BJ (cell line): Measurements from ENCODE around the gene RAB9B. TPM values are rescaled to one million over a fixed set of nuclear protein-coding genes. Genes with fewer than 3 reads are reported as not detected.

ENCODE experiments used
- CTCF ChIA-PET: fragments of 350-600 bp; formaldehyde crosslinking; extraction: SDS; loops from one replicate; lab custom pipeline; 2021; ENCODE audit warnings: antibody characterized with exemption, inconsistent platforms; lab: Yijun Ruan, JAX
- POLR2A ChIA-PET: fragments of 300-600 bp; sonication (Branson Sonifier 250); formaldehyde crosslinking; extraction: SDS; loops from one replicate; lab custom pipeline; 2021; ENCODE audit warnings: antibody characterized with exemption; lab: Charles Lee
- DNase-seq: peaks from one replicate; pipeline ENCODE4 v3.0.0-alpha.2; 2011; ENCODE audit warnings: low read depth
- H3K27me3 ChIP-seq: 2 replicates; pipeline ENCODE4 v1.6.0; 2011; ENCODE audit warnings: low read length; ENCODE audit not compliant: control insufficient read depth, insufficient read depth
- H3K36me3 ChIP-seq: 2 replicates; pipeline ENCODE4 v1.5.1; 2011; ENCODE audit warnings: low read length; ENCODE audit not compliant: control insufficient read depth, insufficient read depth
- H3K4me3 ChIP-seq: 2 replicates; pipeline ENCODE4 v1.5.1; 2011; ENCODE audit warnings: low read depth, mild to moderate bottlenecking, control low read depth, low read length
- CTCF ChIP-seq: IDR thresholded peaks from 2 replicates; pipeline ENCODE4 v1.5.1; 2011; ENCODE audit warnings: low read depth, mild to moderate bottlenecking, control low read depth, inconsistent platforms, low read length, moderate library complexity; ENCODE audit not compliant: insufficient read depth
- polyA plus RNA-seq: library from polyadenylated mRNA; depleted of rRNA; stranded (reverse); fragments of >200 nt; gene quantifications from 2 replicates; pipeline ENCODE4 v1.2.3, GENCODE V29; 2011; rRNA removed
- small RNA-seq: library from RNA; depleted of rRNA; stranded (forward); fragments of <200 nt; gene quantifications from one replicate; pipeline ENCODE3, GENCODE V24; 2012; ENCODE audit warnings: low replicate concordance, low read depth; ENCODE audit not compliant: insufficient read length

Gene RAB9B
- polyA plus RNA-seq, 1 experiment: 0.39 TPM

DNA sequence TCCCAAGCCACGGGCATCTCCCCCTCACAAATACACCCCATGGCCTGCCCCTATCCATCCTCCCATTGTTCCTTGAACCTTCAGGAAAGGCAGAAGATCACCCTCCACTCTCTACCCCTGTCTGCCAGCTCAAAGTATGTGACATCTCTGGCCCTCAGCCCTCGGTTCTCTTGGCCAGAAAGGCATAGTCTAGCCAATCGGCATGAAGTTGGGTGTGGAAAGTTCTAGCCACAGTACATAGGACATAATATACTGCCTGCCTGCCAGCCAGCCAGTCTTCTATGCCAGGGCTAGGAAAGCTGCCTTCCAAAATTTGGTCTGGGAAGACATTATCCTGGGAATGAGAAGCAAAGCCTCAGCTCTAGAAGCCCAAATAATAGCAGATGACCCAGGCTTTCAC lies 58.6 kb downstream of the RAB9B start:
- no peak for TF ChIP-seq CTCF
- no peaks in the 10 kb centered on the region for H3K27me3 ChIP-seq
- ChIA-PET POLR2A (no interaction called here), CTCF (interaction anchor here (0.8 to 3.4 kb wide), 18 partner anchors 11 to 240 kb away, joined by 3 to 36 read pairs (median 4); partner anchors contain the start of gene TMEM31)
- no peaks in the 10 kb centered on the region for H3K36me3 ChIP-seq
- DNase-seq: no peak
- H3K4me3 ChIP-seq: no peak overlapping the region

Small RNAs within 50 kb of the gene (small RNA-seq; reads per million reads assigned to genes)
- gene RNA5SP511: not detected

Other genes starting within 250 kb of the RAB9B start
- gene TCEAL4, start 246.7 kb downstream of the RAB9B start, polyA plus RNA-seq: 28.6 and 44.1 TPM in 2 replicates
- gene TCEAL3, start 224.3 kb downstream of the RAB9B start, polyA plus RNA-seq: 20.4 and 35.2 TPM in 2 replicates
- gene TCEAL1, start 203.3 kb downstream of the RAB9B start, polyA plus RNA-seq: 30.9 and 44.5 TPM in 2 replicates
- 479 and 701 TPM in 2 replicates for gene MORF4L2, start 145.6 kb downstream of the RAB9B start, polyA plus RNA-seq
- gene TMEM31, start 121.3 kb downstream of the RAB9B start, polyA plus RNA-seq: 0.16 and 0.43 TPM in 2 replicates
- 0.75 and 1.9 TPM in 2 replicates for gene PLP1, start 55.4 kb downstream of the RAB9B start, polyA plus RNA-seq
- gene TMSB15B, start 130.4 kb upstream of the RAB9B start, polyA plus RNA-seq: 4.7 and 6.6 TPM in 2 replicates
- gene H2BW1, start 181.5 kb upstream of the RAB9B start, polyA plus RNA-seq: not detected in 2 replicates
- not detected in 2 replicates for gene H2BW2, start 207.7 kb upstream of the RAB9B start, polyA plus RNA-seq
- gene TMSB15C, start 244.0 kb upstream of the RAB9B start, polyA plus RNA-seq: 1.2 and 2.4 TPM in 2 replicates